ENCODE results near the gene JAKMIP1.

- no peak for TF ChIP-seq CTCF (conservative IDR thresholded peaks at IDR 0.05; ENCODE audit: low read length)
- TF ChIP-seq EZH2phosphoT487 (IDR thresholded peaks at IDR 0.05; ENCODE audit: borderline replicate concordance, low read depth, low read length), result no peak
Observed at GRCh38 chr4:5984843-5985242, 215.5 kb downstream of the JAKMIP1 start.

Data from OCI-LY7 (cell line).